GM10266 (cell line): ENCODE data around the gene RFNG.

Source experiments
- DNase-seq: peaks from one replicate; pipeline ENCODE4 v3.0.0; 2012; ENCODE audit errors: extremely low spot score
- CTCF ChIP-seq: IDR thresholded peaks from 2 replicates; pipeline ENCODE4 v1.5.1; 2012; ENCODE audit warnings: mild to moderate bottlenecking, low read depth; ENCODE audit not compliant: control insufficient read depth, insufficient read depth; ENCODE audit errors: missing control alignments

Gene RFNG

DNA sequence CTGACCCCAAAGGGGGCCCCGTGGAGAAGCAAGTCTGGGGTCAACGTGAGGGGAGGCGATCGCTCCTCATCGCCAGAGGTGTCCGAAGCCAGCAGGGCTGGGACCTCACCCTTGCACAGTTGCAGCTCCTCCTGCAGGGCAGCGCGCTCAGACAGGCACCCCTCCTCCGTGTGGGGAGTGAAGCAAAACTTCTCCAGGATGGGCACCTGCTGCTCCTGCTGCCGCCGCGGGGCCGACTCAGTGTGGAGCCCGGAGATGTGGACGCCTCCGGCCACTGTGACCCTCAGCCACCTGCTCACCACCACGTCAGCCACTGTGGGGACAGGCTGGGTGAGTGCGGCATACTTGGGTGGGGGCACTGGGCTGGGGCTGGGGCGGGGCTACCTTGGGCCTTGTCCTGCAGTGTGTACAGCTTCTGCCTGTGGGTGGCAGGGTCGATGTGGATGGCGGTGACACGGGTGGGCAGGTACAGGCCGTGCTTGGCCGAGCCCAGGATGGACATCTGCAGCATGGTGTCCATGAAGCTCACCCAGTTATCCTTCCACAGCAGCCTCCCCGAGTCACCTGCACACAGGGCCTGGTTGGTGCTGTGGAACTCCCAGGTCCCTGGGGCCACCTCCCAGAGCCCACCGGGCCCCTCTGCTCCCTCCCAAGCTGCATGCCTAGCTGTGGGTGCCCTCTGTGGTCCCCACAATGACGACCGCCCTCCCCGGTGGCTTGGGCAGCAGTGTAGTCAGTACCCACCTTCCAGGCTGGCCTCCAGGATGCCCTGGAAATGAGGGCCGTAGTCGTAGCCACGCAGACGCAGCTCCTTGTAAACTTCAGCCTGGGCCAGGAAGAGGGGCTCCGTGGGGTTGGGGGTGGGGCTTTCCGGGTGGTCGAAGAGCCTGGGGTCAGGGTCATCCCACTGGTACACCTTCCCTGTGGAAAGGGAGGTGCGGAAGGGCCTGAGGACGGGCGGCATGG is 35.6 kb upstream of the RFNG start:
- DNase-seq = no peak
- TF ChIP-seq CTCF = no peak

DNA sequence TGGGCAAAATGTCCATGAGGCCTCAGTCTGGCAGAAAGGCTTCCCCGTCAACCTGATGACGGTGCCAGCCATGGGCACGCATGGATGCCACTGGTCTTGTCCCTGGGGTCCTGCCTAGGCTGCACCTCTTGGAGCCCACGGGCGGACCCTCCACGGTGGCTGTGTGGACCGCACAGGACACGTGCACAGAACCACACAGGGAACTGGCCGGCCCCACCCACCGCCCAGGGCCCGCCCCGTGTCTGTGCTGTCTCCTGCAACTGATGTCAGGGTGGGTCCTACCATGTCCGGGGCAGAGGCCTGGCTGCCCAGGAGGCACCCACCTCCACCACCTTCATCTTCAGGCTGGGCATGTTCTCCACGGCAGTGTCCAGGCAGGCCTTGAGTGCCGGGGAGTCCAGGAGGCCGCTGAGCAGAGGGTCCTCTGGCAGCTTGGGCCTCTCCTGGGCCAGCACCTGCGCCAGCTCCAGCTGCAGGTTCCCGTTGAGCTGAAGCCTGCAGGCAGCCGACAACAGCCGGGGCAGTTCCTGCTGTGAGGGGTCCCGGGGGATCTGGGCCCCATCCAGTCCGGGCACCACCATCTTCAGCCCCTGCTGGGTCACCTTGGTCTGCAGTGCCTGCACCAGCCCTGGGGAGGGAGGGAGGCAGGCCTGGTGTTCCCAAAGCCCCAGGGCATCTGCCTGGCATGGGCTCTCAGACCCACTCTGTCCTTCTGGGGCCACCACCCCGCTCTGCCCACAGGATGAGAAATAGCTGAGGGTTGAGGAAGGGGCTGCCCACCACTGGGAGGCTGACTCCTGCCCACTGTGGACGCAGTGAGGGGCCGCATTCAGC is 34.5 kb upstream of the RFNG start:
- TF ChIP-seq CTCF = no peak

GRCh38 chr17:82085031-82085861 is 33.6 kb upstream of the RFNG start:
- no peak for TF ChIP-seq CTCF

More for the DNA sequence above, 34.5 kb upstream of the RFNG start:
- DNase-seq = no peak

DNA sequence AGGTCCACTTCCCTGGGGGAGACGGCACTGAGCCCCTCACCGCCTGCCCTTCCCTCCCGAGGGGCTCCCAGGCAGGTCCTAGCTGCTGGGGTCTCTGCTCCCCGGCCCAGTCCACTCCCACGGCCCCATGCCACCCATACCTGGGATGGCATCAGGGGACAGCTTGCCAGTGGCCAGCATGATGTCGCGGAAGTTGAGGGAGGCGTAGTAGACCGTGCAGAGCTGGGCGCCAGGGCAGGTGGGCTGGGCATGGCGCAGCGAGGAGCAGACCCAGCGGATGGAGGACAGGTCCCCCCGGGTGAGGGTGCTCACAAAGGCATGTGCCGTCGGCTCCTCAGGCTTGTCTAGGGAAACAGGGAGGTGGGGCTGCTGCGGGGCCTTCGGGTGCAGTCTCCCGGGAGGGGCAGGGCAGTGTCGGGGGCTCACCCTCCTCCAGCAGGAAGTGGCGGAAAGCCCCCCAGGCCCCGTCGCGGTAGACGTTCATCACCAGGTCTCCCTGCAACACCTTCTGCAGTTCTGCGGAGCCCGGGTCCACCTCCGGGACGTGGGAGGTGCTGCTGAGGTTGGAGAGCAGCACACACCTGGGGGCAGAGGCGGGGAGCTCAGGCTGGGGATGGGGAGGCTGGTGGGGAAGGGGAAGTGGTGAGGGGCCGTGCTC is 32.9 kb upstream of the RFNG start:
- TF ChIP-seq CTCF = no peak
- DNase-seq = no peak

More at GRCh38 chr17:82085031-82085861, 33.6 kb upstream of the RFNG start:
- DNase-seq = no peak

DNA sequence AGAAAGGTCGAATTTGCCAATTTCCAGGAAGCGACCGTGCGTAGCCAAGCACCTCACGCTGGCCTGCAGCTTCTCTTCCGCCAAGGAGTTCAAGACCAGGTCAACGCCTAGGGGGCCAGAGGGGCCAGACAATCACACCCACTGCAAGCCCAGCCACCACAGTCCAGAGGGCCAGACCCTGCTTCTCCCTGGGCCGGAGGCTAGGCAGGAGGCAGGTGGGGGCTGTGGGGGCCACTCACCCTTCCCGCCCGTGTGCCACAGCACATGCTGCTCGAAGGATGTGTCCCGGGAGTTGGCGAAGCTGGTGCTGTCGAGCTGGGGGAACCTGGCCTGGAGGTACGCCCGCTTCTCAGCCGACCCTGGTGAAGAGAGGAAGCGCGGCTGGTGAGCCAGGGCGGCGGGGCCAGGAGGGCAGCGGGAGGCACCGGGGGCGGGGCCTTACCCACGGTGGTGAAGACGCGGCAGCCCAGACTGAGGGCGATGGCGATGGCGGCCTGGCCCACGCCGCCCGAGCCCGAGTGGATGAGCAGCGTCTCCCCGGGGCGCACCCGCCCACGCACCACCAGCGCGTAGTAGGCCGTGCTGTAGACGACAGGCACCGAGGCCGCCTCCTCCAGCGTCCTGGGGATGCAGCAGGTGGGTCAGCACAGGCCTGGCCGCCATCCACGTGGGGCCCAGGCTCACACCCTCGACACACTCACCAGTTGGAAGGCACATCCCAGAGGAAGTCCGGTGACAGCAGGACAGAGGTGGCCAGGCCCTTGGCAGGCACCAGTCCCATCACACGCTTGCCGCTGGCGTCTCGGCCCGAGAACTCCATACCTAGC is 32.1 kb upstream of the RFNG start:
- DNase-seq = no peak
- TF ChIP-seq CTCF = no peak

- no peak for TF ChIP-seq CTCF
- DNase-seq = no peak
These were observed 31.4 kb upstream of the RFNG start for GRCh38 chr17:82083009-82083408.
